ENCODE measurements around the gene ATRNL1. TPM values are rescaled to one million over a fixed set of nuclear protein-coding genes. Genes with fewer than 3 reads are reported as not detected.

The ATRNL1 gene
- polyA plus RNA-seq, 1 experiment, result 0.20 TPM

GRCh38 chr10:115939101-115939854, 846.1 kb downstream of the ATRNL1 start:
- ChIA-PET CTCF (interaction anchor here (0.9 to 1.1 kb wide), 3 partner anchors 9 to 140 kb away, joined by 3 to 6 read pairs (median 4); no protein-coding TSS in a partner anchor), POLR2A (no interaction called here)
- no peak for TF ChIP-seq CTCF (IDR thresholded peaks at IDR 0.05; ENCODE audit: low read depth, low read length)
- Histone ChIP-seq H3K4me3 (ENCODE audit: low read depth, low read length) (no peak overlapping the region), H3K9me3 (ENCODE audit: control insufficient read depth, insufficient read depth, low read length) (no peaks in the 10 kb centered on the region), H3K27me3 (ENCODE audit: control insufficient read depth, insufficient read depth, low read length) (no peaks in the 10 kb centered on the region), H3K27ac (ENCODE audit: low read depth, low read length) (no peak overlapping the region)
- no peak for DNase-seq (ENCODE audit: low read depth, low spot score)

GRCh38 chr10:115941361-115941771, 848.2 kb downstream of the ATRNL1 start:
- H3K4me3 ChIP-seq (ENCODE audit: low read depth, low read length), result no peak overlapping the region
- H3K27ac ChIP-seq (ENCODE audit: low read depth, low read length), result no peak overlapping the region
- no peak for TF ChIP-seq CTCF (IDR thresholded peaks at IDR 0.05; ENCODE audit: low read depth, low read length)
- ChIA-PET CTCF (interaction anchor here (1.1 to 1.2 kb wide), 2 partner anchors 141 to 235 kb away, joined by 3 to 4 read pairs; no protein-coding TSS in a partner anchor), POLR2A (interaction anchor here (0.6 kb wide), 1 partner anchor 138 kb away, joined by 3 read pairs; no protein-coding TSS in a partner anchor)
- DNase-seq (ENCODE audit: low read depth, low spot score), result no peak
- no peaks in the 10 kb centered on the region for H3K9me3 ChIP-seq (ENCODE audit: control insufficient read depth, insufficient read depth, low read length)
- H3K27me3 ChIP-seq (ENCODE audit: control insufficient read depth, insufficient read depth, low read length), result no peaks in the 10 kb centered on the region

GRCh38 chr10:115942101-115942500, 848.9 kb downstream of the ATRNL1 start:
- TF ChIP-seq CTCF (IDR thresholded peaks at IDR 0.05; ENCODE audit: low read depth, low read length), result no peak
- POLR2A ChIA-PET, result no interaction called here
- H3K9me3 ChIP-seq (ENCODE audit: control insufficient read depth, insufficient read depth, low read length), result no peaks in the 10 kb centered on the region
- H3K27ac ChIP-seq (ENCODE audit: low read depth, low read length), result no peak overlapping the region
- no peak for DNase-seq (ENCODE audit: low read depth, low spot score)
- H3K27me3 ChIP-seq (ENCODE audit: control insufficient read depth, insufficient read depth, low read length), result no peaks in the 10 kb centered on the region
- no peak overlapping the region for H3K4me3 ChIP-seq (ENCODE audit: low read depth, low read length)
- CTCF ChIA-PET, result interaction anchor here (1.1 to 1.2 kb wide), 2 partner anchors 142 to 236 kb away, joined by 3 to 4 read pairs; no protein-coding TSS in a partner anchor

GRCh38 chr10:115944538-115944937, 851.4 kb downstream of the ATRNL1 start:
- no peak for DNase-seq (ENCODE audit: low read depth, low spot score)
- H3K27ac ChIP-seq (ENCODE audit: low read depth, low read length), result no peak overlapping the region
- TF ChIP-seq CTCF (IDR thresholded peaks at IDR 0.05; ENCODE audit: low read depth, low read length), result no peak
- POLR2A ChIA-PET, result no interaction called here
- H3K27me3 ChIP-seq (ENCODE audit: control insufficient read depth, insufficient read depth, low read length), result no peaks in the 10 kb centered on the region
- H3K9me3 ChIP-seq (ENCODE audit: control insufficient read depth, insufficient read depth, low read length), result peaks cover 3% of the 10 kb centered on the region; the same call in 1 of the 2 replicates
- no peak overlapping the region for H3K4me3 ChIP-seq (ENCODE audit: low read depth, low read length)
- CTCF ChIA-PET, result interaction anchor here (0.6 to 2.1 kb wide), 2 partner anchors 115 to 145 kb away, joined by 3 to 9 read pairs; no protein-coding TSS in a partner anchor

All from AG04450 (cell line).